Osteoblast (primary cell): ENCODE measurements around the gene ZFC3H1. TPM values are rescaled to one million over a fixed set of nuclear protein-coding genes. Genes with fewer than 3 reads are reported as not detected.
"Not testable (repeated sequence)": the region's sequence is repeated elsewhere in the genome, so short reads cannot be mapped to it uniquely, and the experiment has no call there.

Experiments used
- DNase-seq: peaks from one replicate; pipeline ENCODE4 v3.0.0; 2011; ENCODE audit warnings: low spot score, mixed read lengths; ENCODE audit not compliant: insufficient read length; ENCODE audit errors: missing footprints
- H2AFZ ChIP-seq: 2 replicates; pipeline ENCODE4 v1.6.0; 2011; ENCODE audit warnings: mild to moderate bottlenecking, low read length
- H3K27ac ChIP-seq: 2 replicates; pipeline ENCODE4 v1.5.1; 2011; ENCODE audit warnings: mild to moderate bottlenecking, low read depth, low read length, moderate library complexity
- H3K27me3 ChIP-seq: 2 replicates; pipeline ENCODE4 v1.6.0; 2012; ENCODE audit warnings: mild to moderate bottlenecking, control low read depth, inconsistent platforms, low read length, moderate library complexity; ENCODE audit not compliant: insufficient read depth
- H3K36me3 ChIP-seq: 2 replicates; pipeline ENCODE4 v1.5.1; 2011; ENCODE audit warnings: mild to moderate bottlenecking, low read length, control low read depth, moderate library complexity; ENCODE audit not compliant: insufficient read depth
- H3K4me1 ChIP-seq: 2 replicates; pipeline ENCODE4 v1.5.1; 2011; ENCODE audit warnings: mild to moderate bottlenecking, low read length, control low read depth, moderate library complexity; ENCODE audit not compliant: insufficient read depth
- H3K4me2 ChIP-seq: 2 replicates; pipeline ENCODE4 v1.6.0; 2011; ENCODE audit warnings: mild to moderate bottlenecking, low read length; ENCODE audit not compliant: insufficient read depth
- H3K4me3 ChIP-seq: fragments of 200-600 bp; sonication (generic); 3 replicates; pipeline ENCODE4 v1.5.1; 2012; ENCODE audit warnings: mild to moderate bottlenecking, low read length, inconsistent platforms; ENCODE audit not compliant: insufficient read depth
- H3K79me2 ChIP-seq: 2 replicates; pipeline ENCODE4 v1.6.0; 2012; ENCODE audit warnings: mild to moderate bottlenecking, low read length, control low read depth, inconsistent platforms; ENCODE audit not compliant: insufficient read depth
- H3K9me3 ChIP-seq: 2 replicates; pipeline ENCODE4 v1.5.1; 2011; ENCODE audit warnings: low read depth, low read length, control low read depth
- H4K20me1 ChIP-seq: 2 replicates; pipeline ENCODE4 v1.6.0; 2012; ENCODE audit warnings: mild to moderate bottlenecking, low read length, control low read depth; ENCODE audit not compliant: insufficient read depth
- CTCF ChIP-seq: IDR thresholded peaks from 2 replicates; pipeline ENCODE4 v1.5.1; 2011; ENCODE audit warnings: mild to moderate bottlenecking, low read depth, low read length, moderate library complexity; ENCODE audit errors: extremely low read depth
- total RNA-seq: library from RNA; depleted of rRNA; stranded (reverse); fragments of >200 nt; gene quantifications from 2 replicates; pipeline ENCODE4 v1.2.3, GENCODE V29; 2012

Gene ZFC3H1
- total RNA-seq, 1 donor, result 36.6 TPM

GRCh38 chr12:71691504-71692129 lies 28.0 kb upstream of the ZFC3H1 start:
- DNase-seq, result no peak
- Histone ChIP-seq H3K36me3 (no peaks in the 10 kb centered on the region), H4K20me1 (no peaks in the 10 kb centered on the region), H3K27ac (no peak overlapping the region), H3K79me2 (peaks cover 11% of the 10 kb centered on the region), H3K4me3 (no peak overlapping the region), H3K9me3 (no peaks in the 10 kb centered on the region), H3K4me1 (peaks cover 5% of the 10 kb centered on the region), H3K27me3 (no peaks in the 10 kb centered on the region), H2AFZ (no peak overlapping the region), H3K4me2 (no peak overlapping the region)
- TF ChIP-seq CTCF, result no peak

- H3K27me3 ChIP-seq, result no peaks in the 10 kb centered on the region
- TF ChIP-seq CTCF, result no peak
- no peaks in the 10 kb centered on the region for H4K20me1 ChIP-seq
- no peak overlapping the region for H2AFZ ChIP-seq
- peaks cover 11% of the 10 kb centered on the region for H3K4me1 ChIP-seq
- no peak for DNase-seq
- H3K4me2 ChIP-seq, result no peak overlapping the region
- H3K9me3 ChIP-seq, result no peaks in the 10 kb centered on the region
- no peaks in the 10 kb centered on the region for H3K36me3 ChIP-seq
- no peak overlapping the region for H3K27ac ChIP-seq
- H3K4me3 ChIP-seq, result no peak overlapping the region
- peaks cover 11% of the 10 kb centered on the region for H3K79me2 ChIP-seq
Observed at GRCh38 chr12:71688961-71689570, 25.4 kb upstream of the ZFC3H1 start.

GRCh38 chr12:71687172-71687571 lies 23.5 kb upstream of the ZFC3H1 start:
- peaks cover 11% of the 10 kb centered on the region for H3K79me2 ChIP-seq
- not testable (repeated sequence) for H3K9me3 ChIP-seq, H3K36me3 ChIP-seq, DNase-seq, H4K20me1 ChIP-seq, H3K27me3 ChIP-seq
- peaks cover 11% of the 10 kb centered on the region for H3K4me1 ChIP-seq
- peak overlapping the region; percentile 80 for H3K4me3 ChIP-seq
- H3K27ac ChIP-seq, result peak overlapping the region; percentile 66
- H2AFZ ChIP-seq, result peak overlapping the region; percentile 35
- H3K4me2 ChIP-seq, result peak overlapping the region; percentile 90

- TF ChIP-seq CTCF, result no peak
- Histone ChIP-seq H3K4me3 (peak overlapping the region; percentile 80), H4K20me1 (no peaks in the 10 kb centered on the region), H3K36me3 (no peaks in the 10 kb centered on the region), H3K27ac (peak overlapping the region; percentile 66), H3K4me1 (peaks cover 11% of the 10 kb centered on the region), H3K9me3 (no peaks in the 10 kb centered on the region), H3K27me3 (no peaks in the 10 kb centered on the region), H3K4me2 (peak overlapping the region; percentile 90), H2AFZ (peak overlapping the region; percentile 70), H3K79me2 (peaks cover 11% of the 10 kb centered on the region)
- peak; percentile 71 for DNase-seq
Observed at GRCh38 chr12:71686658-71687025, 23.0 kb upstream of the ZFC3H1 start.
